K562 (cell line): ENCODE results near the gene KLC1. TPM values are rescaled to one million over a fixed set of nuclear protein-coding genes. Genes with fewer than 3 reads are reported as not detected.

Experiments
- BRD4 ChIP-seq: fragments of 200-600 bp; sonication (generic); IDR thresholded peaks from 2 replicates; pipeline ENCODE4 v1.6.1; 2017; ENCODE audit warnings: inconsistent platforms
- CBX8 ChIP-seq: fragments of 200-600 bp; sonication (generic); IDR thresholded peaks from 2 replicates; pipeline ENCODE4 v1.6.1; 2012; ENCODE audit warnings: borderline replicate concordance, mixed run types, low read depth, mild to moderate bottlenecking, moderate library complexity, mixed read lengths, low read length, control low read depth, inconsistent platforms; ENCODE audit not compliant: poor library complexity, severe bottlenecking; ENCODE audit errors: extremely low read depth
- CSDE1 ChIP-seq, 2 experiments: fragments of 450-650 bp; IDR thresholded peaks; 2 replicates each; pipeline ENCODE4 v1.6.1; 2016; ENCODE audit warnings: mild to moderate bottlenecking in 1 of 2
- HDAC1 ChIP-seq, 2 experiments: fragments of 450-650 bp; IDR thresholded peaks; 2 replicates each; pipeline ENCODE4 v1.6.1; 2016 to 2017; ENCODE audit warnings: inconsistent platforms in 1 of 2, mild to moderate bottlenecking in 1 of 2, moderate library complexity in 1 of 2
- ILF3 ChIP-seq: fragments of 450-650 bp; IDR thresholded peaks from 2 replicates; pipeline ENCODE4 v1.6.1; 2018; ENCODE audit warnings: antibody characterized with exemption, mild to moderate bottlenecking, moderate library complexity, borderline replicate concordance
- MCM7 ChIP-seq, 2 experiments: fragments of 450-650 bp; IDR thresholded peaks; 2 replicates each; pipeline ENCODE4 v1.6.1; 2016 to 2018
- MEF2D ChIP-seq: conservative IDR thresholded peaks from 2 replicates; pipeline ENCODE4 v1.6.1; 2016; ENCODE audit warnings: low read depth, missing genetic modification characterization, missing compliant biosample characterization
- MLLT1 ChIP-seq, 2 experiments: fragments of 450-650 bp; IDR thresholded peaks; 2 replicates each; pipeline ENCODE4 v1.6.1; 2016
- PKNOX1 ChIP-seq: fragments of 450-650 bp; IDR thresholded peaks from 2 replicates; pipeline ENCODE4 v1.6.1; 2016
- POLR2A ChIP-seq: fragments of 450-650 bp; conservative IDR thresholded peaks from 2 replicates; pipeline ENCODE4 v1.6.1; 2016
- POLR2AphosphoS2 ChIP-seq: IDR thresholded peaks from 2 replicates; pipeline ENCODE4 v1.6.1; 2012; ENCODE audit warnings: low read length, improper control_type of control experiment
- RBM34 ChIP-seq: fragments of 200-400 bp; formaldehyde crosslinking; IDR thresholded peaks from 2 replicates; pipeline ENCODE4 v1.6.1; 2018; ENCODE audit warnings: low read length, borderline replicate concordance; ENCODE audit not compliant: insufficient read depth
- RUNX1 ChIP-seq: sonication (generic); IDR thresholded peaks from 2 replicates; pipeline ENCODE4 v1.6.1; 2016; ENCODE audit warnings: antibody characterized with exemption, low read depth
- SMARCA4 ChIP-seq: fragments of 450-650 bp; IDR thresholded peaks from 2 replicates; pipeline ENCODE4 v1.6.1; 2016
- TCF15 ChIP-seq: fragments of 250-450 bp; sonication (Bioruptor Pico); IDR thresholded peaks from 2 replicates; pipeline ENCODE4 v1.8.0; 2022; ENCODE audit warnings: moderate library complexity, mild to moderate bottlenecking, inconsistent platforms
- USF1 ChIP-seq: sonication (generic); formaldehyde crosslinking; IDR thresholded peaks from 2 replicates; pipeline ENCODE4 v1.9.0; 2022; ENCODE audit warnings: mild to moderate bottlenecking, missing genetic modification reagents
- XRCC3 ChIP-seq: fragments of 450-650 bp; IDR thresholded peaks from 2 replicates; pipeline ENCODE4 v1.6.1; 2017; ENCODE audit warnings: mild to moderate bottlenecking, moderate library complexity
- ZBTB49 ChIP-seq: sonication (generic); formaldehyde crosslinking; IDR thresholded peaks from 2 replicates; pipeline ENCODE4 v1.8.0; 2022; ENCODE audit warnings: missing genetic modification reagents, mild to moderate bottlenecking, borderline replicate concordance
- ZNF395 ChIP-seq: fragments of 200-800 bp; sonication (Bioruptor generic); IDR thresholded peaks from 2 replicates; pipeline ENCODE4 v1.6.1; 2017; ENCODE audit warnings: missing genetic modification characterization, missing compliant biosample characterization
- ZNF398 ChIP-seq: fragments of 250-450 bp; sonication (Bioruptor Pico); IDR thresholded peaks from 2 replicates; pipeline ENCODE4 v1.8.0; 2021; ENCODE audit warnings: moderate library complexity, mild to moderate bottlenecking, inconsistent platforms
- polyA plus RNA-seq, 8 experiments: library from polyadenylated mRNA; depleted of rRNA in 4 of 8; stranded (reverse) in 5 of 8; unstranded in 3 of 8; fragments of >200 nt; fragmentation: Nextera tagmentation in 2 of 8; fragmentation: Illumina TruSeq in 1 of 8; extraction: Ambion mirVana in 2 of 8; extraction: Trizol in 1 of 8; gene quantifications; 2 replicates each; pipeline versions ENCODE4 v1.2.1 to v1.2.3, GENCODE V29; 2011 to 2014; ENCODE audit warnings: inconsistent platforms in 1 of 8, missing spikeins in 1 of 8
- total RNA-seq, 7 experiments: library from RNA; depleted of rRNA in 6 of 7; stranded (reverse); fragments of >200 nt in 6 of 7; fragmentation: Illumina TruSeq in 2 of 7; extraction: Trizol in 2 of 7; gene quantifications; 2 replicates each; pipeline versions ENCODE4 v1.2.1 to v1.2.3, GENCODE V29; 2011 to 2021; ENCODE audit warnings: low replicate concordance in 1 of 7

Gene KLC1
- total and polyA plus RNA-seq, 9 of the 15 experiments (the other 6 are each of a cell fraction or from before 2014, with no cell fraction given): 4.9 to 134 (median 54.8) TPM

- TF ChIP-seq CBX8: no peak
- peak; percentile 74 for TF ChIP-seq USF1 (CRISPR knock-in tag)
- TF ChIP-seq HDAC1 (IDR thresholded peaks at IDR 0.05): peak in 1 of 2 experiments; percentile 78; a peak in 2 of 4 replicates
- no peak for TF ChIP-seq XRCC3
- TF ChIP-seq ZNF398 (CRISPR knock-in tag): no peak
- TF ChIP-seq ZNF395 (CRISPR knock-in tag): no peak
- TF ChIP-seq TCF15 (CRISPR knock-in tag): no peak
- TF ChIP-seq POLR2A: no peak
- TF ChIP-seq CSDE1 (IDR thresholded peaks at IDR 0.05): no peak
- no peak for TF ChIP-seq ZBTB49 (CRISPR knock-in tag)
- TF ChIP-seq RUNX1: no peak
- no peak for TF ChIP-seq ILF3
- TF ChIP-seq SMARCA4: peak; percentile 54; the same call in 1 of the 2 replicates
- no peak for TF ChIP-seq MCM7 (IDR thresholded peaks at IDR 0.05)
- no peak for TF ChIP-seq MLLT1 (IDR thresholded peaks at IDR 0.05)
- TF ChIP-seq POLR2AphosphoS2: no peak
- no peak for TF ChIP-seq BRD4
- TF ChIP-seq MEF2D: no peak
- TF ChIP-seq RBM34: no peak
- TF ChIP-seq PKNOX1: peak; percentile 70; the same call in 1 of the 2 replicates
Observed at GRCh38 chr14:103730490-103731035, 101.6 kb downstream of the KLC1 start (continued).
